Ishikawa (cell line): ENCODE results near the gene SLC40A1.

Experiments
- CEBPB ChIP-seq: IDR thresholded peaks from 2 replicates; pipeline ENCODE4 v1.6.1; 2012
- CREB1 ChIP-seq: IDR thresholded peaks from 2 replicates; pipeline ENCODE4 v1.6.1; 2012; ENCODE audit warnings: low read depth
- EGR1 ChIP-seq: IDR thresholded peaks from 2 replicates; pipeline ENCODE4 v1.6.1; 2012
- EP300 ChIP-seq: IDR thresholded peaks from 2 replicates; pipeline ENCODE4 v1.6.1; 2012; ENCODE audit warnings: borderline replicate concordance
- FOXM1 ChIP-seq: IDR thresholded peaks from 2 replicates; pipeline ENCODE4 v1.6.1; 2012; ENCODE audit warnings: low read depth, borderline replicate concordance
- MAX ChIP-seq: IDR thresholded peaks from 2 replicates; pipeline ENCODE4 v1.6.1; 2012
- NFIC ChIP-seq: IDR thresholded peaks from 2 replicates; pipeline ENCODE4 v1.6.1; 2012
- RAD21 ChIP-seq: IDR thresholded peaks from 2 replicates; pipeline ENCODE4 v1.6.1; 2012; ENCODE audit warnings: low read depth
- REST ChIP-seq: IDR thresholded peaks from 2 replicates; pipeline ENCODE4 v1.6.1; 2012; ENCODE audit warnings: low read depth, mild to moderate bottlenecking
- TAF1 ChIP-seq: IDR thresholded peaks from 2 replicates; pipeline ENCODE4 v1.6.1; 2012; ENCODE audit warnings: low read depth, mild to moderate bottlenecking
- TCF12 ChIP-seq: IDR thresholded peaks from 2 replicates; pipeline ENCODE4 v1.6.1; 2012; ENCODE audit warnings: low read depth
- TEAD4 ChIP-seq: IDR thresholded peaks from 2 replicates; pipeline ENCODE4 v1.6.1; 2012
- USF1 ChIP-seq: IDR thresholded peaks from 2 replicates; pipeline ENCODE4 v1.6.1; 2012
- YY1 ChIP-seq: IDR thresholded peaks from 2 replicates; pipeline ENCODE4 v1.6.1; 2012; ENCODE audit warnings: low read depth
- ZBTB7A ChIP-seq: IDR thresholded peaks from 2 replicates; pipeline ENCODE4 v1.6.1; 2012; ENCODE audit warnings: low read depth

Gene SLC40A1

GRCh38 chr2:189618197-189618596 is 37.6 kb upstream of the SLC40A1 start:
- TF ChIP-seq CEBPB (no peak), USF1 (no peak), ZBTB7A (no peak), YY1 (no peak), RAD21 (no peak)

GRCh38 chr2:189614585-189614984 is 34.0 kb upstream of the SLC40A1 start:
- no peak for TF ChIP-seq REST
- TF ChIP-seq CREB1: no peak
- TF ChIP-seq ZBTB7A: no peak
- TF ChIP-seq CEBPB: no peak
- no peak for TF ChIP-seq USF1
- no peak for TF ChIP-seq MAX

GRCh38 chr2:189613650-189614420 is 33.2 kb upstream of the SLC40A1 start:
- TF ChIP-seq NFIC (no peak), YY1 (no peak), RAD21 (no peak), FOXM1 (no peak), TAF1 (no peak), MAX (no peak), CREB1 (no peak), ZBTB7A (no peak), REST (no peak), EP300 (no peak), TEAD4 (no peak), USF1 (no peak), CEBPB (no peak), EGR1 (no peak), TCF12 (no peak)

- TF ChIP-seq USF1 (no peak), RAD21 (no peak), EGR1 (no peak), CREB1 (no peak), NFIC (no peak), TCF12 (no peak), ZBTB7A (no peak), MAX (no peak), TEAD4 (no peak), EP300 (no peak), CEBPB (no peak), YY1 (no peak), TAF1 (no peak)
Measured at GRCh38 chr2:189613077-189613636, 32.6 kb upstream of the SLC40A1 start.

GRCh38 chr2:189610700-189611099 is 30.1 kb upstream of the SLC40A1 start:
- TF ChIP-seq USF1: no peak
- no peak for TF ChIP-seq RAD21
- TF ChIP-seq EP300: no peak
- no peak for TF ChIP-seq NFIC
- TF ChIP-seq TAF1: no peak
- no peak for TF ChIP-seq REST
- no peak for TF ChIP-seq EGR1
- TF ChIP-seq MAX: no peak
- TF ChIP-seq TCF12: no peak
- TF ChIP-seq FOXM1: no peak
- TF ChIP-seq CREB1: no peak
- TF ChIP-seq YY1: no peak
- TF ChIP-seq TEAD4: no peak
- TF ChIP-seq CEBPB: no peak
- no peak for TF ChIP-seq ZBTB7A
